ENCODE data around the gene FERMT1.

The FERMT1 gene

DNA sequence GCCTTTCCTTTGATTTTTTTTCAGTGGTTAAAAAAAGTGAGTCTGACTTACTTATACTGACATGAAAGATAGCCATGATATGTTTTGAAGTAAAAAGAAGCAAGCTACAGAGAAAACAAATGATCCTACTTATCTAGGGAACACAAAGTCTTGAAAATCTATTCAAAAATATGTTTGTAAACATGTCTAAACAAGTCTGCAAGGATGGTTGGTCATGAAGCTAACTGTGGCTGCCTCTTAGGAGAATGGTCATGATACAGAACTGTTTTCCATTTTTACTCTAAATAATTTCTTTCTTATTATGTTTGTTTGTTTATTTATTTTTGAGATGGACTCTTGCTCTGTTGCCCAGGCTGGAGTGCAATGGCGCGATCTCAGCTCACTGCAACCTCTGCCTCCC is 21.5 kb downstream of the FERMT1 start:
- no peaks in the 10 kb centered on the region for H3K9me3 ChIP-seq (replicated peaks in 1 of 2; ENCODE audit: control insufficient read depth in 2 of 2, insufficient read depth in 1 of 2, low read depth in 1 of 2, low read length in 2 of 2)
- H3K4me3 ChIP-seq (ENCODE audit: low read length in 2 of 2), result no peak overlapping the region
- no peak overlapping the region for H3K4me2 ChIP-seq (ENCODE audit: insufficient read depth, low read length, poor library complexity, severe bottlenecking)
- no peak overlapping the region for H4K8ac ChIP-seq (ENCODE audit: low read depth, low read length)
- H3K4ac ChIP-seq (ENCODE audit: low read length), result no peak overlapping the region
- no peak overlapping the region for H3K18ac ChIP-seq (ENCODE audit: low read length)
- whole genome bisulfite sequencing, 2 donors (ENCODE audit: extremely low coverage in 2 of 2, insufficient read length in 2 of 2, insufficient replicate concordance in 1 of 2), result no CpG with 5 or more reads among the region's 2 CpGs
- H2BK12ac ChIP-seq (ENCODE audit: low read length), result no peak overlapping the region
- peaks cover 0 to 2% of the 10 kb centered on the region in 2 donors for H3K4me1 ChIP-seq (ENCODE audit: control insufficient read depth in 2 of 2, insufficient read depth in 1 of 2, low read depth in 1 of 2, low read length in 2 of 2)
- no peaks in the 10 kb centered on the region for H3K79me1 ChIP-seq (ENCODE audit: low read depth, low read length)
- H2AK5ac ChIP-seq (ENCODE audit: low read depth, low read length), result no peak overlapping the region
- H3K27me3 ChIP-seq (ENCODE audit: control insufficient read depth in 3 of 3, insufficient read depth in 3 of 3, low read depth in 1 of 3, low read length in 3 of 3), result no peaks in the 10 kb centered on the region
- no peak overlapping the region for H2AFZ ChIP-seq (ENCODE audit: low read length)
- no peak for DNase-seq (ENCODE audit: low spot score)
- no peak overlapping the region for H3K9ac ChIP-seq (ENCODE audit: low read depth, low read length, poor library complexity)
- no peak overlapping the region for H2BK15ac ChIP-seq (ENCODE audit: low read length)
- no peak overlapping the region for H4K91ac ChIP-seq (ENCODE audit: low read depth, low read length, poor library complexity)
- H3K14ac ChIP-seq (ENCODE audit: low read length), result no peak overlapping the region
- no peak overlapping the region for H3K23ac ChIP-seq (ENCODE audit: low read depth, low read length, poor library complexity)
- no peaks in the 10 kb centered on the region for H3K36me3 ChIP-seq (replicated peaks in 1 of 2; ENCODE audit: control insufficient read depth in 2 of 2, insufficient read depth in 2 of 2, low read length in 2 of 2)
- H2BK120ac ChIP-seq (ENCODE audit: low read depth, low read length), result no peak overlapping the region
- no peak overlapping the region for H3K27ac ChIP-seq (replicated peaks; ENCODE audit: low read length)
- H2BK5ac ChIP-seq (ENCODE audit: low read length), result no peak overlapping the region

DNA sequence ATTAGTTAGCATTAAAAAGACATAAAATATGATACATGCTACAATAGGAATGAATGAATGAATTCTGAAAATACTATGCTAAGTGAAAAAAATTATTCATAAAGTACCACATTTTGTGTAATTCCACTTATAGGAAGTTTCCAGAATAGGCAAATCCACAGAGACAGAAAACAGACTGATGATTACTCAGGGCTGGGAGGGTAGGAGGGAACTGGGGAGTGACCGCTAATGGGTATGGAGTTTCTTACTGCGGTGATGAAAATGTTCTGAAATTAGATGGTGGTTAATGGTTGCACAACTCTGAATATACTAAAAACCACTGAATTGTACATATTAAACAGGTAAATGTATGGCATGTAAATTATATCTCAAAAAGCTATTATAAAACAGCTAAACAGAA is 22.6 kb downstream of the FERMT1 start:
- Histone ChIP-seq H3K14ac (ENCODE audit: low read length) (no peak overlapping the region), H4K8ac (ENCODE audit: low read depth, low read length) (no peak overlapping the region), H3K9ac (ENCODE audit: low read depth, low read length, poor library complexity) (no peak overlapping the region), H3K36me3 (replicated peaks in 1 of 2; ENCODE audit: control insufficient read depth in 2 of 2, insufficient read depth in 2 of 2, low read length in 2 of 2) (no peaks in the 10 kb centered on the region), H4K91ac (ENCODE audit: low read depth, low read length, poor library complexity) (no peak overlapping the region), H2BK12ac (ENCODE audit: low read length) (no peak overlapping the region), H3K27ac (replicated peaks; ENCODE audit: low read length) (no peak overlapping the region), H2BK15ac (ENCODE audit: low read length) (no peak overlapping the region), H2BK5ac (ENCODE audit: low read length) (no peak overlapping the region), H3K9me3 (replicated peaks in 1 of 2; ENCODE audit: control insufficient read depth in 2 of 2, insufficient read depth in 1 of 2, low read depth in 1 of 2, low read length in 2 of 2) (no peaks in the 10 kb centered on the region), H2AK5ac (ENCODE audit: low read depth, low read length) (no peak overlapping the region), H3K4ac (ENCODE audit: low read length) (no peak overlapping the region), H2BK120ac (ENCODE audit: low read depth, low read length) (no peak overlapping the region), H3K23ac (ENCODE audit: low read depth, low read length, poor library complexity) (no peak overlapping the region), H3K79me1 (ENCODE audit: low read depth, low read length) (no peaks in the 10 kb centered on the region), H3K4me1 (ENCODE audit: control insufficient read depth in 2 of 2, insufficient read depth in 1 of 2, low read depth in 1 of 2, low read length in 2 of 2) (peaks cover 0 to 2% of the 10 kb centered on the region in 2 donors), H3K4me3 (ENCODE audit: low read length in 2 of 2) (no peak overlapping the region), H3K27me3 (ENCODE audit: control insufficient read depth in 3 of 3, insufficient read depth in 3 of 3, low read depth in 1 of 3, low read length in 3 of 3) (no peaks in the 10 kb centered on the region), H3K4me2 (ENCODE audit: insufficient read depth, low read length, poor library complexity, severe bottlenecking) (no peak overlapping the region), H2AFZ (ENCODE audit: low read length) (no peak overlapping the region), H3K18ac (ENCODE audit: low read length) (no peak overlapping the region)
- WGBS, 2 donors (ENCODE audit: extremely low coverage in 2 of 2, insufficient read length in 2 of 2, insufficient replicate concordance in 1 of 2), result no CpG with 5 or more reads among the region's 2 CpGs
- DNase-seq (ENCODE audit: low spot score), result no peak

DNA sequence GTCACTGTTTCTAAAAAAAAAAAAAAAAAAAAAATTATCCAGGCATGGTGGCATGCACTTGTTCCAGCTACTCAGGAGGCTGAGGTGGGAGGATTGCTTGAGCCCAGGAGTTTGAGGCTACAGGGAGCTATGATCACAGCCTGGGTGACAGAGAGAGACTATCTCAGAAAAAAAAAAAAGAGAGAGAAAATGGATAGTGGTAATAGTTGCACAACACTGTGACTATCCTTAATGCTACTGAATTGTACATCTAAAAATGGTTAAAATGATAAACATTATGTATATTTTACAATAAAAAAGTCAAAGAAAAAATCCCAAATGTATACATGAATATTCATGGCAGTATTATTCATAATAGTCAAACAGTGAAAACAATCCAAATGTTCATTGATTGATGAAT is 23.0 kb downstream of the FERMT1 start:
- H3K79me1 ChIP-seq (ENCODE audit: low read depth, low read length), result no peaks in the 10 kb centered on the region
- H3K23ac ChIP-seq (ENCODE audit: low read depth, low read length, poor library complexity), result no peak overlapping the region
- H3K4me3 ChIP-seq (ENCODE audit: low read length in 2 of 2), result no peak overlapping the region
- H2BK12ac ChIP-seq (ENCODE audit: low read length), result no peak overlapping the region
- no peak overlapping the region for H3K14ac ChIP-seq (ENCODE audit: low read length)
- H3K9me3 ChIP-seq (replicated peaks in 1 of 2; ENCODE audit: control insufficient read depth in 2 of 2, insufficient read depth in 1 of 2, low read depth in 1 of 2, low read length in 2 of 2), result no peaks in the 10 kb centered on the region
- H3K9ac ChIP-seq (ENCODE audit: low read depth, low read length, poor library complexity), result no peak overlapping the region
- no peak overlapping the region for H2BK5ac ChIP-seq (ENCODE audit: low read length)
- H3K18ac ChIP-seq (ENCODE audit: low read length), result no peak overlapping the region
- no peak overlapping the region for H2BK120ac ChIP-seq (ENCODE audit: low read depth, low read length)
- H3K36me3 ChIP-seq (replicated peaks in 1 of 2; ENCODE audit: control insufficient read depth in 2 of 2, insufficient read depth in 2 of 2, low read length in 2 of 2), result no peaks in the 10 kb centered on the region
- no peaks in the 10 kb centered on the region for H3K4me1 ChIP-seq (ENCODE audit: control insufficient read depth in 2 of 2, insufficient read depth in 1 of 2, low read depth in 1 of 2, low read length in 2 of 2)
- no peak overlapping the region for H2AFZ ChIP-seq (ENCODE audit: low read length)
- H3K4ac ChIP-seq (ENCODE audit: low read length), result no peak overlapping the region
- H4K91ac ChIP-seq (ENCODE audit: low read depth, low read length, poor library complexity), result no peak overlapping the region
- H3K4me2 ChIP-seq (ENCODE audit: insufficient read depth, low read length, poor library complexity, severe bottlenecking), result no peak overlapping the region
- no peak overlapping the region for H4K8ac ChIP-seq (ENCODE audit: low read depth, low read length)
- no peak overlapping the region for H2AK5ac ChIP-seq (ENCODE audit: low read depth, low read length)
- no peak overlapping the region for H3K27ac ChIP-seq (replicated peaks; ENCODE audit: low read length)
- DNase-seq (ENCODE audit: low spot score), result no peak
- H2BK15ac ChIP-seq (ENCODE audit: low read length), result no peak overlapping the region
- H3K27me3 ChIP-seq (ENCODE audit: control insufficient read depth in 3 of 3, insufficient read depth in 3 of 3, low read depth in 1 of 3, low read length in 3 of 3), result no peaks in the 10 kb centered on the region

DNA sequence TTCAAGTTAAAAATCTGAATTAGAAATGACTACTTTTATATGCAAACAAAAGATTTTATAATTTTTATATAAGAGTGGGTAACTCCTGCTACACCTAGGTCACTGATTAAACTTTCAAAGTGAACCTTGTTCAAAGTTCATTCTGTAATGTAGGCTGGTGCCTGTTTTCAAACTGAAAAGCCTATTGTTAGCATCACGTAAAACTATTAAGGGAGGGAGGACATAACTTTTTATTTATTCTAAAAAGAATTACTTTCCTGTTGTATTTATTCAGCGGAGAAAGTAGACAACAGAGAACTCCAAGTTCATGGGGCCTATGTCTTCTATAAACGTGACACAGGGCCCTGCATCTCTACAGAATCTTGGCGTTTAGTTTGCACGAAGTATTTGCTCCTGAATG is 27.4 kb downstream of the FERMT1 start:
- WGBS, 2 donors (ENCODE audit: extremely low coverage in 2 of 2, insufficient read length in 2 of 2, insufficient replicate concordance in 1 of 2), result no CpG with 5 or more reads among the region's 5 CpGs
- Histone ChIP-seq H3K4me3 (ENCODE audit: low read length in 2 of 2) (no peak overlapping the region), H3K14ac (ENCODE audit: low read length) (no peak overlapping the region), H2AK5ac (ENCODE audit: low read depth, low read length) (no peak overlapping the region), H3K27me3 (ENCODE audit: control insufficient read depth in 3 of 3, insufficient read depth in 3 of 3, low read depth in 1 of 3, low read length in 3 of 3) (no peaks in the 10 kb centered on the region), H3K23ac (ENCODE audit: low read depth, low read length, poor library complexity) (no peak overlapping the region), H2BK12ac (ENCODE audit: low read length) (no peak overlapping the region), H2BK5ac (ENCODE audit: low read length) (no peak overlapping the region), H4K8ac (ENCODE audit: low read depth, low read length) (no peak overlapping the region), H4K91ac (ENCODE audit: low read depth, low read length, poor library complexity) (no peak overlapping the region), H3K36me3 (replicated peaks in 1 of 2; ENCODE audit: control insufficient read depth in 2 of 2, insufficient read depth in 2 of 2, low read length in 2 of 2) (no peaks in the 10 kb centered on the region), H3K79me1 (ENCODE audit: low read depth, low read length) (no peaks in the 10 kb centered on the region), H3K27ac (replicated peaks; ENCODE audit: low read length) (no peak overlapping the region), H3K9me3 (replicated peaks in 1 of 2; ENCODE audit: control insufficient read depth in 2 of 2, insufficient read depth in 1 of 2, low read depth in 1 of 2, low read length in 2 of 2) (no peaks in the 10 kb centered on the region), H3K4ac (ENCODE audit: low read length) (no peak overlapping the region), H2AFZ (ENCODE audit: low read length) (no peak overlapping the region), H2BK120ac (ENCODE audit: low read depth, low read length) (no peak overlapping the region), H3K9ac (ENCODE audit: low read depth, low read length, poor library complexity) (no peak overlapping the region), H2BK15ac (ENCODE audit: low read length) (no peak overlapping the region), H3K4me2 (ENCODE audit: insufficient read depth, low read length, poor library complexity, severe bottlenecking) (no peak overlapping the region), H3K18ac (ENCODE audit: low read length) (no peak overlapping the region), H3K4me1 (ENCODE audit: control insufficient read depth in 2 of 2, insufficient read depth in 1 of 2, low read depth in 1 of 2, low read length in 2 of 2) (no peaks in the 10 kb centered on the region)
- no peak for DNase-seq (ENCODE audit: low spot score)
